ENCODE measurements around the gene FNBP1.
"Not testable (repeated sequence)": the region's sequence is repeated elsewhere in the genome, so short reads cannot be mapped to it uniquely, and the experiment has no call there.

Gene FNBP1

DNA sequence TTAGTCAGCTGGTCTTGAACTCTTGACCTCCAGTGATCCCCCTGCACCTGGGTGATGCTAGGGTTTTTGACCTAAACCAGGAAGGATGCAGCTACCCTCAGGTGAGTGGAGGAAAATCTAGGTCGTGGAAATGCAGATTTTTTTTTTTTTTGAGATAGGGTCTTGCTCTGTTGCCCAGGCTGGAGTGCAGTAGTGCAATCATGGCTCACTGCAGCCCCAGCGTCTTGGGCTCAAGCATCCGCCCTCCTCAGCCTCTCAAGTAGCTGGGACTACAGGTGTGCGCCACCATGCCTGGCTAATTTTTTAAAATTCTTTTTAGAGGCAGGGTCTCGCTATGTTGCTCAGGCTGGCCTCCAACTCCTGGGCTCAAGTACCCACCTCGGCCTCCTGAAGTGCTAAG lies 51.9 kb downstream of the FNBP1 start:
- DNase-seq (ENCODE audit: low spot score) = not testable (repeated sequence)

DNA sequence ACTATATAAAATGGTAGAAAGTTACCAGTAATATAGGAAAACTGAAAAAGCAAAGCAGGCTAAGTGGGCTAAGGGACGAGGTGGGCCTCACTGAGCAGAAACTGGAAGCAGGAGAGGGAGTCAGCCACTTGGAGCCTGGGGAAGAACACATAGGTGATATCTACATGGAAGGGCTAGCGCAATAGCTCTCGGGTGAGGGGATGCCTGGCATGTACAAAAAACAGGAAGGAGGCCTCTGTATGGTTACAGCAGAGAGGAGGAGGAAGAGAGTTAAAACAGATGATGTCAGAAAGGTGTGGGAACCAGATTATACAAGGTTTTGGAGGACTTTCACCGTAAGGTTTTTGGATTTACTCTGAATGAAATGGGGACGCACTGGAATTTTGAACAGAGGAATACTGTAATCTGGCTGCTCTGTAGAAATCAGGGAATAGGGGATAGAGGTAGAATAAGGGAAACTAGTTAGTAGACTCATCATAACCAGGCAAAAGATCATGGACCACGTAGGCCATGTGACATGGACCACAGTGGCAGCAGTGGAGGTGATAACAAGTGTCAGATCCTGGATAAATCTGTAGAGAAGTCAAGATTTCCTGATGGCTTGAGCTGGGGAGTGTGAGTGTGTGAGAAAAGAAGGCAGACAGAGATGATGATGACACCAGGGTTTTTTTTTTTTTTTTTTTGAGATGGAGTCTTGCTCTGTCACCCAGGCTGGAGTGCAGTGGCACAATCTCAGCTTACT lies 52.5 kb downstream of the FNBP1 start:
- no peak for DNase-seq (ENCODE audit: low spot score)

- no peak for DNase-seq (ENCODE audit: low spot score)
Observed at GRCh38 chr9:129989740-129990139, 53.2 kb downstream of the FNBP1 start.

DNA sequence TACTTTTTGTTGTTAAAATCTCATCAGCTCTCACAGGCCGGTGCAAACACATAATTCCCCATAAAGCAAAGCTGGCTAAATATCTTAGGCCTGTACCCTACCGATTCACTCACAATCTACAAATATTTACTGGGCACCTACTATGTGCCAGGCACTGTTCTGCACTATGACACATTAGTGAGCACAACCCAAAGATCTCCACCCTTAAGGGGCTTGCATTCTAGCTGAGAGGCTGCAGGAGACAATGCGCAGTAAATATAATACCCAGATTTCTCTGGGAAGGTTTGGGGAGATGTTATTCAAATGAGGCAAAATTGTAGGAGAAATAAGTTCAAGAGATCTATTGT lies 53.7 kb downstream of the FNBP1 start:
- DNase-seq (ENCODE audit: low spot score) = no peak

DNA sequence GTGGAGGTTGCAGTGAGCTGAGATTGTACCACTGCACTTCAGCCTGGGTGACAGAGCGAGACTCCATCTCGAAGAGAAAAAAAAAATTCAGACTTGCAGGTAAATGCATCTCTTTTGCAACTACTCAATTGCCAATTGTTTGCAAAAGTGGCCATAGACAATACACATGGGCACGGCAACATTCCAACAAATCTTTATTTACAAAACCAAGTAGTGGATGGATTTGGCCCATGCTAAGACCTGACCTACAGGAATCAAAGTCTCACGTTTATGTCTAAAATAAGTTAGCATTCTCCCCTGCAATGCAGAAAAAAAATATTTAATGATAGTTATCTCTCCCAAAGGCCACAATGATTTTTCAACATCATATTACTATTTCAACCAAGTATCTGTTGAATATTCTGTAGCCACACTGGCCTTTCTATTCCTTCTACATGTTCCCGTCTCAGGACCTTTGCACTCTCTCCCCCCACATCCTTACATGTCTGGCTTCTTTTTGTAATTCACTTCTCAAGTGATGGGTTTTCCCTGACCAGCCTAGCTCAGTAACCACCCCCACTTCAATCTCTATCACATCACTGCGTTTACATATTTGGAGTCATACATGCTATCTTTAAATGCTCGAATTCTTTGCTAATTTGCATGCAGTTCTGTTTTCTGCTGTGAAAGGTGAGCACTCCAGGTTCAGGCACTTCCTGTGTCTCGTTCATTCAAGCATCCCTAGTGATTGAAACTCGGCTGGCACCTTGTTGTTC lies 54.2 kb downstream of the FNBP1 start:
- no peak for DNase-seq (ENCODE audit: low spot score)

GRCh38 chr9:129987941-129988340 lies 55.0 kb downstream of the FNBP1 start:
- DNase-seq (ENCODE audit: low spot score) = no peak

DNA sequence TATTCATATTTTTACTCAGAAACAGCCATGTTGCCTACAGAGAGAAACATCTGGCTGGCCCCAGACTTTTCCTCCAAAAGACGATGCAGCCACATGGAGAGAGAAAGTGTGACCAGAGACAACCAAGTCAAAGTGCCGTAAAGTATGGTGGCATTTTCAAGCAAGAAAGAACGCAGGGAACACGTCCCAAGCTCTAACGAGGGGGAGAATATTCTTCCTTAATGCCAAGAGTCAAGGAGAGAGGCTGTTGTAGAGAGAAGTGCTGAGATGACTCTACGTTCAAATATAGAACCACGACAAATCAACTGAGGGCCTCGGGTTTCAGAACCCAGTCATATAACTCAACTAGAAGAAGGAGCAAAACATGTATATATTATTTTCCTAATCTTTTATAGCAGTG lies 55.9 kb downstream of the FNBP1 start:
- no peak for DNase-seq (ENCODE audit: low spot score)

GRCh38 chr9:129984589-129984988 lies 58.4 kb downstream of the FNBP1 start:
- not testable (repeated sequence) for DNase-seq (ENCODE audit: low spot score)

- no peak for DNase-seq (ENCODE audit: low spot score)
Observed at GRCh38 chr9:129983891-129984290, 59.1 kb downstream of the FNBP1 start.

DNA sequence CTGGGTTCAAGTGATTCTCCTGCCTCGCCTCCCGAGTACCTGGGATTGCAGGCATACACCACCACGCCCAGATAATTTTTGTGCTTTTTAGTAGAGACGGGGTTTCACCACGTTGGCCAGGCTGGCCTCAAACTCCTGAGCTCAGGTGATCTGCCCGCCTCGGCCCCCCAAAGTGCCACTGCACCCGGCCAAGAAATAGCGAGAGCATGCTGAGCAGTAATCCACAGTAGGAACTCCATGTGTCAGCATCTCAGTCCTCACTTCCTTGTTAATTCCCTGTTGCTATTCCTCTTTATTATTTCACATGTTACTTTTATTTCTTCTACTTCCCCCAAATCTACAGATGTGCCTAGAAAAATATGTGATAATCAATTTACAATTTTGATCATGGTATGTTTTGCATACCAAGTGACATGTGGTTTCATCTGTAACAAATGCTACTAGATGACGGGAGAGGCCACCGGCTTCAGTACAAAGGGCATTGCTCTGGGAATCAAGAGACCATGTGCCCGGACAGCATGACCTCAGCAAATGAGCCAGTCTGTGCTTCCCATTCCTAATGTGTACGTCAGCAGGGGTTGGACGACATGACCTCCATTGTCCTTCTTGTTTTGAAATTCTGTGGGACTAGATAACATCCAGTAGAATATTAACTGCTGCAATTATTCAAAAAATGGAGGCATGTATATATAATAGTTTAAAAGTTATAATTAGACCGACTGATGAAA lies 61.6 kb downstream of the FNBP1 start:
- peak; percentile 84 for DNase-seq (ENCODE audit: low spot score)

- not testable (repeated sequence) for DNase-seq (ENCODE audit: low spot score)
Observed at GRCh38 chr9:129980224-129980623, 62.8 kb downstream of the FNBP1 start.

- no peak for DNase-seq (ENCODE audit: low spot score)
Observed at GRCh38 chr9:129979071-129979745, 63.8 kb downstream of the FNBP1 start.

DNA sequence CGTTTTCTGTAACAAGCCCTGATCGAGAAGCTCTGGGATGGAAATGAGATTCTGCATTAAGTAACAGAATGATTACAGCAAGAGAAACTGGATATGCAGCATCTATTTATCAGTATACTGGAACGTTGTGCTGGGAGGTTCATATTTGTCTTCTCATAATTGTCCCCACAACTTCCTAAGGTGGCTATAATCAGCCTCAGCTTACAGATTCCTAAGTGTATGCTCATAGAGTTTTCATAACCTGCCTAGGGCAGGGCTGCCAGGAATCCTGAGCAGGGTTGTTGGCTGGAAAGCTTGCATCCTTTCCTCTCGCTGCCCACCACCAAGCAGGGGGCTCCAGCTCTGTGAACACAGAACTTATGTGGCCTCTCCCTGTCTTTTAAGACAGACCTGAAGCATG lies 70.2 kb downstream of the FNBP1 start:
- no peak for DNase-seq (ENCODE audit: low spot score)

DNA sequence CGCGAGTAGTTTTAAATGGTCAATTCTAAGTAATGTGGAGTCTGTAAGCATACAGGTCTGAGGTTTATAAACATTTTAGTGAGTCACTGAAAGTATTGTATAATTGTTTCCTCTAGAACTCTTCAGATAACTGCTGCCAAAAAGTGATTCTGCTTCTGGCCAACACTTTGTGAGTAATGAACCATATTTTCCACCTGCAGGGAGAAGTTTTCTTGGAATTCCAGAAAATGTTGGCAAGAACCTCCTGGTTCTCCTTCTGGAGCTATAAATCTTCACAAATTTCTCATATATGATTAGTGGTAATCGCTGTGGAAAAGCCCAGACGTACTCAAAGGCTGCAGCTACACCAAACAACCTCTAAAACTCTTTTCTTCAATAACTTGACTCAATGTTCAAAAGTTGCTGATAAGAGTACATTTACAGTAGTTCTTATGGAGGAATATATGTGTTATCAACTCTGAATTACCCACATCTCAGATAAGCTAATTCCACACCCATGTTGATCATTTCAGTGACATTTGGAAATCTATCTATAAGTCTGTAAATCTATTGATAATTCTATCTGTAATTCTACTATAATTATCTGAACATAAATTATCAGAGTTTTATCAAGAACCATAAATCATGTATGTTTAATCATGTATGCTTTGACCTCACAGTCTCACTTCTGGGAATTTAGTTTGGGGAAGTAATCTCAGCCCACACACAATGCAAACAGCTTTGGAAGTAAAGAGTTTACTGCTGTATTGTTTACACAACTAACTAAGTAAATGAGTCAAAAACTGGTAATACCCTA lies 74.1 kb downstream of the FNBP1 start:
- no peak for DNase-seq (ENCODE audit: low spot score)

DNA sequence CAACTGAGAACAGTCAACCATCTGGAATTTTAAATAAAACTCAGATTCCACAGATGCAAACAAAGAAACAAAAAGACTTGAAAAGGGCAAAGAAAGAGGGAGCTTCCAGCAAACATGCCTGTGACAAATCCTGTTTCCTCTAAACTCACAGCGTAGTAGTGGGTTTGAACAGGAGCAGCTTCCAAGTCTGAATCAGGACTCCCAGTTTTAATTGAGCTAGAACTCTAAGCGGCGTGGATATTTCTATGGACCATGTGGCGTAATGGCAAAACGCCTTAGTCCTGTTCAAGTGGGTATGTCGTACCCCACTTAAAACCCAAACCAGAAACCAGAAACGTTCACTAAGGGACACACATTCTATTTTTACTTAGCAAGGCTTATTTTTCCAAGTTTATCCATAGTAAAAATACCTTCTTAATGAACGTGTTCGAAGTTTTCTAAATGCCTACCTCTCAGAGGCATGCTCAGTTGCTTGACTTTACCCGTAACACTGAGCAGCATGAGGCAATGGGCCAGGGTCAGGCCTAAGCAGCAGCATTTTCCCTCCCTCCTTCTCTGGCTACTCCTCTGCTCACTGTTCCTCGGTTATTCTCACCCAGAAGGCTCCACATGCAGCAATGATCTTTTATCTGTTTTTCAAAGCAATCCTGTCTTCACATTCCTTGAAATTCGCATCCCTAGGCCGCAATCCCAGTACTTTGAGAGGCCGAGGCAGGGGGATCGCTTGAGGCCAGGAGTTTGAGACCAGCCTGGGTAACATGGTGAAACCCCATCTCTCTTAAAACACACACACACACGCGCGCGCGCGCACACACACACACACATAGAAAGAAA lies 77.9 kb downstream of the FNBP1 start:
- DNase-seq (ENCODE audit: low spot score) = no peak

- no peak for DNase-seq (ENCODE audit: low spot score)
Observed at GRCh38 chr9:129962889-129963703, 79.9 kb downstream of the FNBP1 start.

- no peak for DNase-seq (ENCODE audit: low spot score)
Observed at GRCh38 chr9:129962451-129962864, 80.5 kb downstream of the FNBP1 start.

DNA sequence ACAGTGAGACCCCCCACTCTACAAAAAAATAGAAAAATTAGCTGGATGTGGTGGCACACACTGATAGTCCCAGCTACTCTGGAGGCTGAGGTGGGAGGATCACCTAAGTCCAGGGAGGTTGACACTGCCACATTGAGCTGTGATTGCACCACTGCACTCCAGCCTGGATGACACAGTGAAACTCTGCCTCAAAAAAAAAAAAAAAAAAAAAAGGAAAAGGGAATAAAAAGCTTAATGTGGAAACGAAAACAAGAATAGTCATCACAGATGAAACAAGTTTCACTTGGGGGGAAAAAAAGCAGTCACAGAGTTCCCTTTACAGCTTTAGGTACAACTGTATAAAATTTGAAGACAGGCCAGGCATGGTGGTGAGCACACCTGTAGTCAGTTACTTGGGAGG lies 84.2 kb downstream of the FNBP1 start:
- no peak for DNase-seq (ENCODE audit: low spot score)

- no peak for DNase-seq (ENCODE audit: low spot score)
Observed at GRCh38 chr9:129954868-129955550, 88.0 kb downstream of the FNBP1 start.
